Measurements from ENCODE around the gene ASTN2. TPM values are rescaled to one million over a fixed set of nuclear protein-coding genes. Genes with fewer than 3 reads are reported as not detected.

Gene ASTN2
- total and polyA plus RNA-seq, 12 donors: 1.9 to 11.1 (median 4.0) TPM

DNA sequence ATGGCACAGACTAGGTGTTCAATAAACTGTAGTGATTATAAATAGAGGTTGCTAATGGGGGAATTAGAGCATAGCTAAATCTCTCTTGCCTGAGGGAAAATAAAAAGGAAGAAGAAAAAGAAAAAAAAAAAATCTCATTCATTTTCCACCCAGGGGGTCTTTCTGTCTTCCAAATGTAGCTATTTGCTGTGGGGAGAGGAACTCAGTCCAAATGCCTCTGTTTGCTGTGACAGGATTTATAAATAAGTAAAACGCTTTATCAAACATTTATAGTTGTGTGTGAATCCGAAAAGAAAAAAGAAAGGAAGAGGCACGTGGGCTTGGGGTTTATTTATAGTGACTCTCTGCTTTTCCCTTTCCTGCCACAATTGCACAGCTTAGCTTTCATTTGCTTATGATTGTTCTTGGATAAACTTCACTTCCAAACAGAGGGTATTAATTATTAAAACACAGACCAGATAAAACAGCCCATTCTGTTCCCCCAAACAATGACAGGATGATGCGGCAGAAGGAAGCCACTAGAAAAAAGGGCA is 245.7 kb downstream of the ASTN2 start:
- TF ChIP-seq, protein P1, sequence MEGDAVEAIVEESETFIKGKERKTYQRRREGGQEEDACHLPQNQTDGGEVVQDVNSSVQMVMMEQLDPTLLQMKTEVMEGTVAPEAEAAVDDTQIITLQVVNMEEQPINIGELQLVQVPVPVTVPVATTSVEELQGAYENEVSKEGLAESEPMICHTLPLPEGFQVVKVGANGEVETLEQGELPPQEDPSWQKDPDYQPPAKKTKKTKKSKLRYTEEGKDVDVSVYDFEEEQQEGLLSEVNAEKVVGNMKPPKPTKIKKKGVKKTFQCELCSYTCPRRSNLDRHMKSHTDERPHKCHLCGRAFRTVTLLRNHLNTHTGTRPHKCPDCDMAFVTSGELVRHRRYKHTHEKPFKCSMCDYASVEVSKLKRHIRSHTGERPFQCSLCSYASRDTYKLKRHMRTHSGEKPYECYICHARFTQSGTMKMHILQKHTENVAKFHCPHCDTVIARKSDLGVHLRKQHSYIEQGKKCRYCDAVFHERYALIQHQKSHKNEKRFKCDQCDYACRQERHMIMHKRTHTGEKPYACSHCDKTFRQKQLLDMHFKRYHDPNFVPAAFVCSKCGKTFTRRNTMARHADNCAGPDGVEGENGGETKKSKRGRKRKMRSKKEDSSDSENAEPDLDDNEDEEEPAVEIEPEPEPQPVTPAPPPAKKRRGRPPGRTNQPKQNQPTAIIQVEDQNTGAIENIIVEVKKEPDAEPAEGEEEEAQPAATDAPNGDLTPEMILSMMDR (IDR thresholded peaks at IDR 0.05): no peak
- H3K4me1 ChIP-seq: no peaks in the 10 kb centered on the region
- H3K27ac ChIP-seq: no peak overlapping the region
- H3K36me3 ChIP-seq: no peaks in the 10 kb centered on the region
- H3K4me3 ChIP-seq: no peak overlapping the region
- DNase-seq (no peak), ATAC-seq (no peak)
- 37 to 48% methylated on average over 4 of the region's 4 CpGs for WGBS, 2 donors
- H3K27me3 ChIP-seq: peaks cover 0 to 7% (median 0%) of the 10 kb centered on the region in 7 donors
- no peaks in the 10 kb centered on the region for H3K9me3 ChIP-seq
- intact Hi-C loops (cut with DNase I): no loop called here

DNA sequence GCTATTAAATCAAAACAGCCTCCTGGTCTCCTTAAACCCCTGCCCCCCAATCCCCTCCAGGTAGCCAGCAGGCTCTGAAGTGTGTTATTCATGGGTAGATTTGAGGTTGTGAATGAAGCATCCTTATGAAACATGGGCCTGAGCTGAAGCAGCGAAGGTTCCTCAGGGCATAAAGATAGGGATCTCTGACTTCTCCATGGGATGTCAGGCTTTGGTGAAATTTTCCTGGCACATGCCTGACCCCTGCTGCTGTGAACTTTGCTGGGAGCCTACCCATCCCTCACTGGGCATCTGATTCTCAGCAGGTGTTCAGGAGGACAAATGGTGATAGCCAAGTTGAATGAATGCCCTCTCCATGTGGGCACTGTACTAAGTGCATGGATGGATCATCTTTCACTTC is 250.3 kb downstream of the ASTN2 start:
- Histone ChIP-seq H3K36me3 (no peaks in the 10 kb centered on the region), H3K27me3 (peaks cover 0 to 7% (median 0%) of the 10 kb centered on the region in 7 donors), H3K27ac (no peak overlapping the region), H3K9me3 (no peaks in the 10 kb centered on the region), H3K4me3 (no peak overlapping the region), H3K4me1 (no peaks in the 10 kb centered on the region)
- TF ChIP-seq, protein P1 (IDR thresholded peaks at IDR 0.05): no peak
- DNase-seq: no peak
- intact Hi-C loops (cut with DNase I): no loop called here
- WGBS, 2 donors: 71 to 92% methylated on average over 1 of the region's 1 CpG
- no peak for ATAC-seq

DNA sequence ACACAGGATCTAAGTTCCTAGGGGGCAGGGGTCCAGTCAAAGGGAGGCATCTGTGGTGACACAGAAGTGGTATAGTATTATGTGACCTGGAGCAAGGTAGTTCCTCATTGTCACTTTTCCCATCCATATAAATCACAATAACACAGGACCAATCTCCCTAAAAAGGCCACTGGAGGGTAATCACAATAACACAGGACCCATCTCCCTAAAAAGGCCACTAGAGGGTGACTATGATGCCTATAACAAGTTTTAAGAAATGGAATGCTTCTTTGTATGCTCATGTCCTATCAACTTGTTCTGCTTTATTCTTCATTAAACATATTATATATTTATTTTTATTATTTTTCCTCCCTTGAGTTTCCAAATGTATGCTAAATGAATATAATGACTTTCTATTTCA is 254.6 kb downstream of the ASTN2 start:
- DNase-seq: no peak
- ATAC-seq: no peak
- peaks cover 0 to 3% (median 0%) of the 10 kb centered on the region in 7 donors for H3K27me3 ChIP-seq
- no peaks in the 10 kb centered on the region for H3K9me3 ChIP-seq
- intact Hi-C loops (cut with DNase I): no loop called here
- TF ChIP-seq, protein P1 (IDR thresholded peaks at IDR 0.05): peak in 5 of 9 donors; percentile 8 to 47 (median 26)
- no peaks in the 10 kb centered on the region for H3K36me3 ChIP-seq
- H3K27ac ChIP-seq: no peak overlapping the region
- H3K4me1 ChIP-seq: no peaks in the 10 kb centered on the region
- no peak overlapping the region for H3K4me3 ChIP-seq

DNA sequence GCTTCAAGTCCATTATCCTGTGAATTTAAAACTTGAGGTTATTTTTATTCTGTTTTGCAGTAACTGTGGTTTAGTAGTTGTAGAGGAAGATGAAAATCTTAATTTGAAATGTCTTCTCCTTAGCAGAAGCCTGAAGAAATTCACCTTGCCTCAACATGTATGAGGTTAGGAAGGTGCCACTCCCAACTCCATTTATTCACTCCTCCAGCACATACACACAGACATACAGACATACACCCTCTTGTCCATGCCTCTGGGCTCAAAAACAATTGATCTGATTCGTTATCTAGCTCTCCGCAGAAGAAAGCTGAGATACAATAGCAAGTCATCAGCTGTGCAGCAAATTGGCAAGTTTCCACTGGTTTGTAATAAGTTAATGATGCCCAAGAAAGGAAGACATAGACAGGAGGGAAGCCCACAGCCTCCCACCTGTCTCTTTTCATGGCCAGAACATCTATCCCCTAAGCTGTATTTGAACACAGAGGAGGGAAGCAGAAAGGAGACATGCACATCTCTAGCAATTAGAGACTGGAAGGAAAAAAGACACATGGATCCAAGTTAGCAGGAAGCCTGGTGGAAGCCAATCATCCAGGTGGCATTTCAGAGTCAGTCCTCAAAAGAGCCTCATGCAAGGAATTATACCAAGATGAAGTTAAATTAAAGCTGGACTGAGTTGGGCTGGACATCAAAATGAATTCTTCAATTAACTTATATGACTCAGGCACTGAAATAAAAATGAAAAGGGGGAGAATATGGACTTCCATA is 257.9 kb downstream of the ASTN2 start:
- ATAC-seq (no peak), DNase-seq (no peak)
- TF ChIP-seq, protein P1 (IDR thresholded peaks at IDR 0.05): no peak
- Histone ChIP-seq H3K9me3 (no peaks in the 10 kb centered on the region), H3K4me3 (no peak overlapping the region), H3K36me3 (no peaks in the 10 kb centered on the region), H3K27ac (no peak overlapping the region), H3K4me1 (no peaks in the 10 kb centered on the region), H3K27me3 (no peaks in the 10 kb centered on the region)
- WGBS, 2 donors: 70 to 74% methylated on average over 2 of the region's 2 CpGs
- intact Hi-C loops (cut with DNase I): no loop called here
